Glutamatergic neuron (in vitro differentiated cells): ENCODE results near the gene COPA. TPM values are rescaled to one million over a fixed set of nuclear protein-coding genes. Genes with fewer than 3 reads are reported as not detected.
"Not testable (repeated sequence)": the region's sequence is repeated elsewhere in the genome, so short reads cannot be mapped to it uniquely, and the experiment has no call there.

Experiments
- DNase-seq: peaks from one replicate; pipeline ENCODE4 v3.0.0; 2022
- H3K27ac Mint-ChIP-seq: one replicate; pipeline ENCODE4 v1.8.0; 2020; ENCODE audit warnings: mild to moderate bottlenecking, mixed read lengths, inconsistent platforms; ENCODE audit not compliant: unreplicated experiment
- H3K27me3 Mint-ChIP-seq: one replicate; pipeline ENCODE4 v1.8.0; 2020; ENCODE audit warnings: mild to moderate bottlenecking, moderate library complexity, mixed read lengths, inconsistent platforms; ENCODE audit not compliant: unreplicated experiment
- H3K36me3 Mint-ChIP-seq: one replicate; pipeline ENCODE4 v1.8.0; 2020; ENCODE audit warnings: mild to moderate bottlenecking, mixed read lengths, inconsistent platforms; ENCODE audit not compliant: unreplicated experiment
- H3K4me1 Mint-ChIP-seq: one replicate; pipeline ENCODE4 v1.8.0; 2020; ENCODE audit warnings: mild to moderate bottlenecking, low read depth, mixed read lengths, inconsistent platforms; ENCODE audit not compliant: unreplicated experiment
- H3K4me3 Mint-ChIP-seq: one replicate; pipeline ENCODE4 v1.8.0; 2020; ENCODE audit warnings: mild to moderate bottlenecking, mixed read lengths, inconsistent platforms; ENCODE audit not compliant: unreplicated experiment
- H3K9me3 Mint-ChIP-seq: one replicate; pipeline ENCODE4 v1.8.0; 2020; ENCODE audit warnings: mild to moderate bottlenecking, moderate library complexity, mixed read lengths, inconsistent platforms; ENCODE audit not compliant: unreplicated experiment
- CTCF ChIP-seq: fragments of 200-600 bp; sonication (generic); IDR thresholded peaks from one replicate; pipeline ENCODE4 v1.5.0; 2021; ENCODE audit not compliant: partially characterized antibody, unreplicated experiment
- total RNA-seq: library from RNA; stranded (reverse); fragmentation: NEBNext Ultra II Directional; extraction: Animal tissue kit (Norgen Biotek cat#: 25700); gene quantifications from one replicate; pipeline ENCODE4 v1.2.1, GENCODE V29; 2021; ENCODE audit not compliant: unreplicated experiment

COPA gene
- total RNA-seq, 1 donor from 2014 or later: 263 TPM

- DNase-seq: no peak
- Mint-ChIP-seq H3K9me3 (no peaks in the 10 kb centered on the region), H3K27ac (peak overlapping the region; percentile 12), H3K36me3 (no peaks in the 10 kb centered on the region), H3K4me1 (no peaks in the 10 kb centered on the region), H3K27me3 (peaks cover 2% of the 10 kb centered on the region), H3K4me3 (no peak overlapping the region)
- TF ChIP-seq CTCF: no peak
Observed at GRCh38 chr1:160300173-160300572, 42.9 kb downstream of the COPA start.

GRCh38 chr1:160296036-160296435, 47.0 kb downstream of the COPA start:
- TF ChIP-seq CTCF: no peak
- Mint-ChIP-seq H3K36me3 (no peaks in the 10 kb centered on the region), H3K4me3 (no peak overlapping the region)

GRCh38 chr1:160293020-160293968, 49.8 kb downstream of the COPA start:
- H3K4me1 Mint-ChIP-seq: peaks cover 12% of the 10 kb centered on the region
- H3K4me3 Mint-ChIP-seq: no peak overlapping the region
- DNase-seq: no peak
- TF ChIP-seq CTCF: no peak
- H3K27me3 Mint-ChIP-seq: peaks cover 5% of the 10 kb centered on the region
- H3K36me3 Mint-ChIP-seq: no peaks in the 10 kb centered on the region
- peak overlapping the region; percentile 33 for H3K27ac Mint-ChIP-seq
- H3K9me3 Mint-ChIP-seq: peaks cover 2% of the 10 kb centered on the region

More at GRCh38 chr1:160296036-160296435, 47.0 kb downstream of the COPA start:
- Mint-ChIP-seq H3K4me1 (peaks cover 4% of the 10 kb centered on the region), H3K27me3 (peaks cover 3% of the 10 kb centered on the region), H3K27ac (no peak overlapping the region), H3K9me3 (no peaks in the 10 kb centered on the region)
- no peak for DNase-seq

- H3K36me3 Mint-ChIP-seq: no peaks in the 10 kb centered on the region
- H3K4me3 Mint-ChIP-seq: no peak overlapping the region
Observed at GRCh38 chr1:160291248-160292220, 51.5 kb downstream of the COPA start.

GRCh38 chr1:160287769-160288168, 55.3 kb downstream of the COPA start:
- DNase-seq, H3K27me3 Mint-ChIP-seq, H3K27ac Mint-ChIP-seq, H3K36me3 Mint-ChIP-seq, H3K9me3 Mint-ChIP-seq, H3K4me3 Mint-ChIP-seq: not testable (repeated sequence)
- peaks cover 22% of the 10 kb centered on the region for H3K4me1 Mint-ChIP-seq

More at GRCh38 chr1:160291248-160292220, 51.5 kb downstream of the COPA start:
- H3K4me1 Mint-ChIP-seq: peaks cover 12% of the 10 kb centered on the region
- peaks cover 2% of the 10 kb centered on the region for H3K9me3 Mint-ChIP-seq
- peak; percentile 77 for TF ChIP-seq CTCF
- H3K27me3 Mint-ChIP-seq: peaks cover 5% of the 10 kb centered on the region
- peak; percentile 44 for DNase-seq
- peak overlapping the region; percentile 86 for H3K27ac Mint-ChIP-seq
